ENCODE data around the gene GNG12.

DNA sequence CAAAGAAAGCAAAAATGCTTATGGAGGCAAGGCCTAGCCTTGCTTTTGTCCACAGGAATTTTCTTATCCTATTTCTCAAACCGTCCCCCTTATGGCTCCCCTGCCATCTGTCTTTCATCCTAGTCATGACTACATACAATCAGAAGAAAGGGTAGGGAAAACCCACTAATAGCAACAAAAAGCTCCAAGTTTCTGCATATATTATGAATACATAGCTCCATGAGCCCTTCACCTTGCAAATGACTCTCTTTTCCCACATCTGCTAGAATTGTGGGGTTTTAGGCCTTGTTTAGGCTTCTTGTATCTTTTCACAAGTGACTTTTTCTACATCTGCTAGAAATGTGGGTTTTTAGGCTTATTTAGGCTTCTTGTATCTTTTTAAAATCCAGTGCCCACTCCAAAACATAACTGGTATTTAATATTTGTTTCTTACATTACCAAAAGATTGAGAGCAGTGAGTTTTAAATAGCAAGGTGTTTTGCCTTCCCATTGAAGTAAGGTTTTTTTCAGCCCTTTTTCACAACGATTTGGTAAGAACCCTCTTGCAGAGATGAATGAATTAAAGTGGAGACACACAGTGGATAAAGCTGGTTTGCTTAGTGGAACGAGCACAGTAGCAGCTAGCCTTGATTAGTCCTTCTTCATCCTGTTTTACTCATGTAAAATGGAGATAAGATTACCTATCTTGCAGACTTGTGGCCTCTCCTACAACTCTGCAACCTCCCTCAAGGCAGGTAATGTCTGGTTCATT lies 143.8 kb downstream of the GNG12 start:
- TF ChIP-seq EP300 (IDR thresholded peaks at IDR 0.05), result no peak
- TF ChIP-seq, protein P1, sequence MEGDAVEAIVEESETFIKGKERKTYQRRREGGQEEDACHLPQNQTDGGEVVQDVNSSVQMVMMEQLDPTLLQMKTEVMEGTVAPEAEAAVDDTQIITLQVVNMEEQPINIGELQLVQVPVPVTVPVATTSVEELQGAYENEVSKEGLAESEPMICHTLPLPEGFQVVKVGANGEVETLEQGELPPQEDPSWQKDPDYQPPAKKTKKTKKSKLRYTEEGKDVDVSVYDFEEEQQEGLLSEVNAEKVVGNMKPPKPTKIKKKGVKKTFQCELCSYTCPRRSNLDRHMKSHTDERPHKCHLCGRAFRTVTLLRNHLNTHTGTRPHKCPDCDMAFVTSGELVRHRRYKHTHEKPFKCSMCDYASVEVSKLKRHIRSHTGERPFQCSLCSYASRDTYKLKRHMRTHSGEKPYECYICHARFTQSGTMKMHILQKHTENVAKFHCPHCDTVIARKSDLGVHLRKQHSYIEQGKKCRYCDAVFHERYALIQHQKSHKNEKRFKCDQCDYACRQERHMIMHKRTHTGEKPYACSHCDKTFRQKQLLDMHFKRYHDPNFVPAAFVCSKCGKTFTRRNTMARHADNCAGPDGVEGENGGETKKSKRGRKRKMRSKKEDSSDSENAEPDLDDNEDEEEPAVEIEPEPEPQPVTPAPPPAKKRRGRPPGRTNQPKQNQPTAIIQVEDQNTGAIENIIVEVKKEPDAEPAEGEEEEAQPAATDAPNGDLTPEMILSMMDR (IDR thresholded peaks at IDR 0.05), result no peak

Measured in upper lobe of left lung (tissue), 4 donors.